Activated CD4-positive, alpha-beta T cell treated with anti-CD3 and anti-CD28 coated beads for 24 hours (primary cell): ENCODE measurements around the gene RAPGEF5.

ENCODE experiments used
- DNase-seq, 2 donors: peaks; one replicate each; pipeline ENCODE4 v3.0.0-alpha.2; 2020; ENCODE audit warnings: low read depth in 2 of 2

Gene RAPGEF5

GRCh38 chr7:22356701-22357310, at the start of gene RAPGEF5:
TSS of gene RAPGEF5 (minus strand) at chr7:22357154. CDS start at chr7:22357060, 94 bp downstream.
- no peak for DNase-seq

GRCh38 chr7:22406715-22407114, 49.8 kb upstream of the RAPGEF5 start:
- DNase-seq: no peak

GRCh38 chr7:22404421-22405023, 47.6 kb upstream of the RAPGEF5 start:
- no peak for DNase-seq

GRCh38 chr7:22403344-22403743, 46.4 kb upstream of the RAPGEF5 start:
- no peak for DNase-seq

GRCh38 chr7:22402250-22402649, 45.3 kb upstream of the RAPGEF5 start:
- no peak for DNase-seq

GRCh38 chr7:22400936-22401553, 44.1 kb upstream of the RAPGEF5 start:
- no peak for DNase-seq

- no peak for DNase-seq
Measured at GRCh38 chr7:22400150-22400814, 43.3 kb upstream of the RAPGEF5 start.

- no peak for DNase-seq
Measured at GRCh38 chr7:22399546-22399945, 42.6 kb upstream of the RAPGEF5 start.

- DNase-seq: no peak
Measured at GRCh38 chr7:22399091-22399490, 42.1 kb upstream of the RAPGEF5 start.

- DNase-seq: no peak
Measured at GRCh38 chr7:22397981-22398380, 41.0 kb upstream of the RAPGEF5 start.

GRCh38 chr7:22395222-22395621, 38.3 kb upstream of the RAPGEF5 start:
- no peak for DNase-seq

GRCh38 chr7:22394739-22395138, 37.8 kb upstream of the RAPGEF5 start:
- no peak for DNase-seq

GRCh38 chr7:22393913-22394729, 37.2 kb upstream of the RAPGEF5 start:
- DNase-seq: no peak

- no peak for DNase-seq
Measured at GRCh38 chr7:22390516-22390915, 33.6 kb upstream of the RAPGEF5 start.

- no peak for DNase-seq
Measured at GRCh38 chr7:22389892-22390291, 32.9 kb upstream of the RAPGEF5 start.

GRCh38 chr7:22387583-22387982, 30.6 kb upstream of the RAPGEF5 start:
- DNase-seq: no peak

- DNase-seq: no peak
Measured at GRCh38 chr7:22386865-22387264, 29.9 kb upstream of the RAPGEF5 start.

- DNase-seq: no peak
Measured at GRCh38 chr7:22386206-22386858, 29.4 kb upstream of the RAPGEF5 start.

- no peak for DNase-seq
Measured at GRCh38 chr7:22385326-22385725, 28.4 kb upstream of the RAPGEF5 start.

GRCh38 chr7:22380333-22380732, 23.4 kb upstream of the RAPGEF5 start:
- DNase-seq: no peak

GRCh38 chr7:22378199-22378980, 21.4 kb upstream of the RAPGEF5 start:
- DNase-seq: no peak
